HG03439 (cell line): Measurements from ENCODE around the gene HLF.
A peak's percentile ranks its signal among the peaks of the same experiment; 100 is the strongest.

Experiments used
- ATAC-seq: cut with Tn5 transposase; IDR thresholded peaks from one replicate; pipeline ENCODE4 v1.9.1; 2021; ENCODE audit warnings: mild to moderate bottlenecking, moderate library complexity; ENCODE audit not compliant: unreplicated experiment

HLF gene, protein sequence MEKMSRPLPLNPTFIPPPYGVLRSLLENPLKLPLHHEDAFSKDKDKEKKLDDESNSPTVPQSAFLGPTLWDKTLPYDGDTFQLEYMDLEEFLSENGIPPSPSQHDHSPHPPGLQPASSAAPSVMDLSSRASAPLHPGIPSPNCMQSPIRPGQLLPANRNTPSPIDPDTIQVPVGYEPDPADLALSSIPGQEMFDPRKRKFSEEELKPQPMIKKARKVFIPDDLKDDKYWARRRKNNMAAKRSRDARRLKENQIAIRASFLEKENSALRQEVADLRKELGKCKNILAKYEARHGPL

DNA sequence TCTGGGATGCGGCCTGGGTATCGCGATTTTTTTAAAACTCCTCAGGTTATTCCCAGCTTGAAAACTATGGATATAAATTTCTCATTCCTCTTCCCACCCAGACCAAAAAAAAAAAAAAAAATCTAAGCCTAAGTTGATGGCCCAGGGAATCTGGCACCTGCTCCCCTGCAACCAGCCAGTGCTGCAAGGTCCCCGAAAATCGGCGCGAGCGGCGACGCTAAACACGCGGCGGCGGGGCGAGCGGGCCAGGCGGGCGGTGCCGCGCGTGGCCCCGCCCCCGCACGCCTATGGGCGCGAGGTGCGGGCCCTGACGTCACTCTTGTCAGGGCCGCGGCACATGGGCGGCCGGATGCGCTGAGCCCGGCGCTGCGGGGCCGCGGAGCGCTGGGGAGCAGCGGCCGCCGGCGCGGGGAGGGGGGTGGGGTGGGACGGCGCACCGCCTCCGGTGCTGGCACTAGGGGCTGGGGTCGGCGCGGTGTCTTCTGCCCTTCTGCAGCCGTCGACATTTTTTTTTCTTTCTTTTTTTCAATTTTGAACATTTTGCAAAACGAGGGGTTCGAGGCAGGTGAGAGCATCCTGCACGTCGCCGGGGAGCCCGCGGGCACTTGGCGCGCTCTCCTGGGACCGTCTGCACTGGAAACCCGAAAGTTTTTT is at the start of gene HLF:
TSS of gene HLF (plus strand) at position 316 of the 654 bp plus-strand sequence. CDS start 525 bp downstream, outside the sequence.
- ATAC-seq, result peak; percentile 88

DNA sequence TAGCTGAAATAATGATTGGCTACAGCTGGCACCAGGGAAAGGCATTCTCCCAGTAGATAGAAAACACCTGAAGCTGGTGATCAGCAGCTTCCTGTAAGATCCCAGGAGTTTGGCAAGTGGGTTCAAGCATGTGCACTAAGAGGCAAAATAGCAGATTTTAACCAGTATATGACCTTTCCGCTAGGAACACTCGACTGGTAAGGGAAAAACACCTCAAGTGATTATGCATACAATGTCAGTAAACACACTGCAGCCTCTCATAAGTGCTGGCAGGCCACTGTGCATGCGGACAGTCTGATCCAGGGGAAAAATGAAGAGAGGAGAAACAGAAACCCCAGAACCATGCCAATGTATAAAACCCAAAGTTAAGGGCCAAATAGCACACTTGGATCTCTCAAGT is 49.0 kb upstream of the HLF start:
- ATAC-seq, result no peak

DNA sequence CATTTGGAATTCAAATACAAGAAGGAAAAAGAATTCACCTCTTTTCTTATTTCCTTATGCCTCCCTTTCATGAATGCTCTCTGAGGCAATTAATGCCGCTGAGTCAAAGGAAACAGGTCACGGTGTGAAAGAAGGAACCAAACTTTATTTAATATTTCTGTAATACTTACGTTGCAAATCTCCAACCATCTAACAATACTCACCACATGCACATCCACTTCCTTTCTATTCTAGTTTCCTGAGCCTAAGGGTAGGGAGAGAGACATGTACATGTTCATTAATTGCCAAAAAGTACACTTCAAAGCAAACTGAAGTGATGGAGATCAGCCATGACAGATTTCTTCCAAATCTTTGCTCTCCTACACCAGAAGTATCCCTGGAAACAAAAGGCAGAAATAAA is 47.9 kb upstream of the HLF start:
- no peak for ATAC-seq

DNA sequence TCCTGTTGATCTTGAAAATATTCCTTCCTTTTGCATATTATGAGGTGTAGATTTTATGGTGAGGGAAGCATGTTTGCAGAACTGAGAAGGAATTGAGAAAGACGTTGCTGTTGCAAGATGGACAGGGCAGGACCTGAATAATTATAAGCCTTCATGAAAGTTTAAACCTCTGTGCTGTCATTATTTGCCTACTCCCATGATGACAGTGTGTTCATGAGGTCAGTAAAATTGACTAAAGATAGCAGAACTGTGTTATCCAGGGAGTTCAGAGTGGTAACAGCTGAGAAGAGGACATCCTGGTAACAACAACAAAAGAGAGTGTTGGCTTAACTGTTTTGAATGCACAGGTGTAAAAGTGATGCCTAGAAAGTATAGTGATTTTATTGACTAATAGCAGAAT is 45.3 kb upstream of the HLF start:
- no peak for ATAC-seq

DNA sequence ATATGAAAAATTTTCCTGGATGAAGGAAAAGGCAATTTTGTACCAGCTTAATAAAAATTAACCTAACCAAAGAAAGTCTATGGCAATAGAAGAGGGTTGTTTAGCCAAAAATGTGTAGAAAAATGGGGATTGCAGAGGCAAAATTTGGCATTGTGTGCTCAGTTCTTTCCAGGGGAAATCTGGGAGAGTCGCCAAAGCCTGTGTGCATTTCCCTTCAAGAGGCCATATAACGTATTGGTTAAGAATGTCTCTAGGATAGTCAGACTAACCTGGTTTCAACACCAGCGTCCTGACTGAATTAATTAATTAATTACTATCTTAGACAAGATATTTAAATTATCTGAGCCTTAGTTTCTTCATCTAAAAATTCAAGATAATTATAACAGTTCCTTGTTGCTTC is 44.8 kb upstream of the HLF start:
- ATAC-seq, result no peak

DNA sequence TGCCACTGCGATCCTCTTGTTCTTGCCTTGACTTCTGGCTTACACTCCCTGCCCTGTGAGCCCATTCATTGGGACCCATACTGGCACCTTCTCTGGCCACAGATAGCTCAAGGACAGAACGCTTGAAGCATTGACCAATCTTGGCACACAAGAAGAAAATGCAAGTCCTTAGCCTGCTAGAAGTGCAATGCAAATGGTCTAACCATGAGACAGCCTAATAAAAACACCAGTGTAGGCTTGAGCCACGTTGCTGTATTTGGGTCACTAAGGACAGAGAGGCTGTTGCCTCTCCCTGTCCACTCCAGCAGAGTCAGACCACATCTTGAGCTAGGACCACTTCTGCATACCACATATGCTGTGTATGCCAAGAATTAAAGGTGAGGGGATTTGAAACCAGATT is 41.2 kb upstream of the HLF start:
- no peak for ATAC-seq

DNA sequence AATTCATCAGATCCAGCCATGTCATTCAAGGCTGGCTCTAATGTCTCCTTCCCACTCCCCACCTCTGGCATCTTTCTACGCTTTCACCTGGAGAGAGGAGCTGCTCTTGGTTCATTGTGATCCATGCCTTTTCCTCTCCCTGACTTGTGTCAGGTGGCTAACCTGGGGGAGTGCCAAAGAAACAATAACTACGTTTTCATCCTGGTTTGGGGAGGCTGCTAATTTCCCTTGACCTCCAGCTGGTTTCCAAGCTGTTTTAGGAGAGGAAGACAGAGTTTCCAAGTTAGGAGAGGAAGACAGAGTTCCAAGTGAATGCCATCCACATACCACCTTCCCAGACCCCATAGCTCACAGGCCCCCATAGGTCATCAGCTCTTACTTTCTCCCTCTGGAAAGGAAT is 40.0 kb upstream of the HLF start:
- no peak for ATAC-seq

DNA sequence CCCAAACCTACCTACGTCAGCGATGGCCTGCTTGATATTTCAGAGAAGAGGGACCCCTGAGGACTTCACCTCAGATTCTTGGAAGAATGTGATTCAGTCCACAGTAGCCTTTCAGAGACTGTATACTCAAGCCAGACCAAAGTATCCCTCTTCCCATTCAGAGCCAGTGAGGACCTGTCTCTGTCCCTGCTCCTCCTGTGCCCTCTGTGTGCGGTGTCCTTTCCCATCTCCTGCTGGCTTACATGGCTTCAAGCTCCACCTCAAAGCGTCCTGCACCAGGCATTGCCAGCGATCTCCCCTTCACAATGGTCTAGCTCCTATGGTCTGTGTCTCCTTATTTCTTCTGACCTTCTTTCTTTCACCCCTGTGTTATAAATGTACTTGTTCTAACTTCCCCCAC is 39.5 kb upstream of the HLF start:
- ATAC-seq, result no peak

DNA sequence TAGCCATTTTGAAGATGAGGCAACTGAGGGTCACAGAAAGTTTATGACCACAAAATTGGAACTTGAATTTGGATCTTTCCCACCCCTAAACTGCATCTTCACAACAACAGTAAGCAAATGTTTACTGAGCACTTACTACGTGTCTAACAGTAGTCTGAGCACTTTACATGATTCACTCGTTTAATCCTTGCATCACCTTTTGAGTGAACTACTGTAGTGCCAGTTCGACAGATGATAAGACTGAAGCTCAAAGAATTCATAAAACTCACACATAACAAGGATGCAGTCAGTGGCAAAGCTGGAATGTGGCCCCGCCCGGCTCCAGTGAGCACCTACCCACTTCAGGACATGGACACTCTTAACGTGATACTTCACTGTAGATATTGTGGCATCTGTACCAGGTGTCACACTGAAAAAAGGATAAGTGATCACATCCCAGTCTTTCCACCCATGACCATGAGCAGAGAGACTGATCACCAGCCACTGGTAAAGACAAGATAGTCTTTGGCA is 36.0 kb upstream of the HLF start:
- no peak for ATAC-seq

DNA sequence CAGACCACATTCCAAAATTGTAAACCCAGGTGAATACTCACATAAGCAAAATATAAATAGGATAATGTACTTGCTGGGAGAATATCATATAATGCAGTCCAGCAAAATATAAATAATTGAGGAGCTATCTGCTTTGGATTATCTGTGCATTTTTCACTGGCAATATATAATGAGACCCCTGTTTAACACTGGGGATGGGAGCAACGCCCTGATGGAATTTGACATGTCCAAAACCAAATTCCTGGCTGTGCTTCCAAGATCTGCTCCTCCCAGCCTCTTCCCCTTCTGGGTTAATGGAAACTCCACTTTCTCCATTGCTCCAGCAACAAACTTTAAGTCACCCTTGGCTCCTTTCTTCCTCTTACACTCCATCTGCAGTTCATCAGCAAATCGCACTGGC is 35.5 kb upstream of the HLF start:
- no peak for ATAC-seq

DNA sequence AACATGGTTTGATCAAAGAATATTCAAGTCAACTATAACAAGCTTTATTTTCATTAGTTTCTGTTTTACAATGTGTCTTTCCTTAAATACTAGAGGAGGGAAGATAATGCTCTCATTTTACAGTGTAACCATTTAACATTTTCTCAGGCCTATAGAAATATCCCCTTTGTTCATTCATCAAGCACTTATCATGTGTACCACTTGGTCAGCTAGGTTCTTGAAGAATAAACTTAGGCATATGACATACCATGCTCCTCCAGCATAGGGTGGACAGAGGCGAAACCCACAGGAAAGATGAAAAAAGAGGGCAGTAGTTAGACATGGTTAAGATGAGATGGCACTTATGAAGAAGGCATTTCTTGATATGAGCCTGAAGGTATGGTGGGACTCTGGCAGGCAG is 34.0 kb upstream of the HLF start:
- no peak for ATAC-seq

DNA sequence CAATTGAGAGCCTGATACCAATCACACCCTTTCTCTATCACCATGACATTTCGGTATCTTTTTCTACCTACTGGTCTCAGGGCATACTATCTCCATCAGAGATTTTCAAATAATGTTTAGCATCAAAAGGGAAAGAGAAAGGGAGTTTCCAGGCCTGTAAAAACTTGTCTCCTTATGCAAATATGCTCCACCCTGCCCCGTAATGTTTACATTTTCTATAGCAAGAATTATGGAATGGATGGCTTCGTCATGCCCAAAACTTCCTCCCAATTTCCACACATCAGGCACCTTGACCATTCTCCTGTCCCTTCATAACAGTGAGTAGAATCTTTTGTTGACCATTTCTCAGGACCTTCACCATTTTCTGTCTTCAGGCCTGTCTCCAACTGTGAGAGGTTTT is 30.9 kb upstream of the HLF start:
- no peak for ATAC-seq

DNA sequence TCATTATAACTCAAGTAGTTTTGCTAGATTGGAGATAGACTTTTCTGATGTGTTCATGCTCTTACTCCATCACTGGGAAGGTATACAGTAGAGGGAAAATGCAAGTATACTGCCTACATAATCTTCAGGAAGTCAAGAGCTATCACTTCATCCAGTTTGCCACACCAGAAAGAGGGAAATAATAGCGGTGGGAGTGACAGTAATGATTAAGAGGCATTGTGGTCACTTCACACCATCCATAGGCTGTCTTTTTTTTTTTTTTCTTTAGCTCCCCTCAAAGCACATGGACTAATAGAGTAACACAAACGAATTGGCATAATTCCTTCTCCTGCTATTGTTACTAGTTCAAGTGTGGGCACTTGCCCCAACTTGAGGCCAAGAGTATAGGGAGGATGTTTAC is 28.4 kb upstream of the HLF start:
- no peak for ATAC-seq

DNA sequence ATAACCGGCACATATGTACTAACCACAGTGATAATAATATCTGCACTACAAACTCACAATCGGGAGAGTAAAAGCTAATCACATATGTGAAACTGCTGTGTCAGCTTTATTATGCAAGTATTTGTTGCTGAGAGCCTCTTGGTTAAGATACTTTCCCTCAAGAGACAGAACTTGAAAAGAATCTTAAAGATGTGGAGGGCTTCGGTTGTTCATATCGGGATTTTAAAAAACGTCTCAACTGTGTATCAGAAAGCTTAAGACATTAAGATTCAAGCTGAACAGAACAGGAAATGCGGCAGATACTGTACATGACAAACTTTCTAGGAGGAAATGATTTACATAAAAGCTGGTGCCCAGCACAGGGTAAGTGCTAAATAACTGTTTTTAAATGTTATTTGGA is 27.5 kb upstream of the HLF start:
- no peak for ATAC-seq

DNA sequence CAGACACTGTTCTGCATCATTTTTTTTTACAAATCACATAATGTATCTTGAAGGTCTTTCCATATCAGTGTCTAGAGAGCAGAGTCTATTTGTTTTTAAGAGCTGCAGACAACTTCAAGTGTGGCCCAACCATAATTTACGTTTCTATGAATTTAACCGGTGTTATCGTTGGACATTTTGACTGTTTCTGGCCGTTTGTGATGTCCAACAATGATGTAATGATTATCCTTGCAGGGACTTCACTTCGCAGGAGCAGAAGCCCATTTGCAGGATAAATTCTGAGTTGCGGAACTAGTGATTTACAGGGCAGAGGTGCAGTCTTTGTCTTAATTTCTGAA is 26.9 kb upstream of the HLF start:
- ATAC-seq, result no peak

DNA sequence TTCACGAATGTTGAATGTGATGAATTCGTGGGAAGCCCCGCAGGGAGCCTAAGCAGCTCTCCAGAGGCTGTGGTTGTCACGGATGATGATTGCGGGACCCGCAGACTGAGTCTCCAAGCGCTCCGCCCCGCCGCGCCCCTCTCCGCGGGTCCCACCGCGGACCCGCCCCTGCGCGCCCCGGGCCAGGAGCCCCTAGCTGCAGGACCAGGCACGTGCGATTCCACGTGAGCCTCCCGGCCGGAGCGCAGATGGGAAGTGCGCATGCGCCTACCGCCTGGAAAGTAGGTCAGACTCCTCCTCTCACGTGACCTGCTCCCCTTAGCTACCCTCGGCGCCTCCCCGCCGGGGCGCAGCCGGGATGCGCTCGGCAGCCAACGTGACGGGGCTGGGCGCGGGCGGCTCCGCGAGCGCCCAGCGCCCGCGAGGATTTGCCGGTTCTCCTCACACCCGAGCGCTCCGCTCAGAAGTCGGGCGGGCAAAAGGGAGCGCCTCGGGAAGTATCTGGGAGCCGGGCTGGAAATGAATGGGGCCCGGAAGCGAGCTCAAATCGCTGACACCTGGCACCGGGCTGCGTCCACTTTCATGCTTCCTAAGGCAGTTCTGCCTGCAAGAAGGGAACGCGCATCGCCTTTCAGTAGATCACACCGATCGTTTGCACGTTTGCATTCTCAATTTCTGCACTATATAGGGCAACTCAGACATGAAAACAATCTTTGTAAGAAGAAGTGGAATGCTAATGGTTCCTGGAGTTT is 26.4 kb upstream of the HLF start:
- ATAC-seq, result peak; percentile 96

DNA sequence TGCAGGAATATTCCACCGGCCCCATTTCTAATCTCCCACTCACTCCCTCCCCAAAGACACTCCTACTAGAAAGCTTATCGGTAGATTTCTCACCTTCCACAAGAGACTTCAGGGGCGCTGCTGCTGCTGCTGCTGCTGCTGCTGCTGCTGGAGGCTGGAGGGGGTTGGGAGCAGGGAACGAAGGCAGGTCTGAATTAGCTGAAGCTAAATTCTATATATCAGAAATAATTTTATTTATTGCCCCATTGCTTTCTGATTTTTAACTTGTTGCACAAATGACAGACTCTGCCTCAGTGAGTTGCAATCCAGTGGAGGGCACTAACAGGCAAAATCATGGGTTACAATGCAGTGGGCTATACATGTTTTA is 25.8 kb upstream of the HLF start:
- ATAC-seq, result peak; percentile 8

DNA sequence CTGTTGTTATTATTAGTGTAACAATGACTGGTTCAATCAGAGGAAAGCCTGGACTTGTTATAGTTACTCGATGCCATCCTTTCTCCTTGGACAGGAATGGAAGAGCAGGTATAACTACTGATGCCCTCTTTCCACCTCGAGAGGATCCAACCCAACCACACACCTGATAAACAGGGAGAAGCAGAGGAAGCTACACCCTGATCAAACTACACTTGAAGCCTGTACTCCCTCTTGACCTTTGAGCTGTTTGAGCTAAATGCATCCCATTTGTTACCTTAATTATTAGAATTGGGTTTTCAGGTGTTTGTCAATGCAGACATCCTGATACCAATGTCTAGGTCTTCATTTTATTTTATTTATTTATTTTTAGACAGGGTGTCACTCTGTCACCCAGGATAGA is 23.7 kb upstream of the HLF start:
- no peak for ATAC-seq

DNA sequence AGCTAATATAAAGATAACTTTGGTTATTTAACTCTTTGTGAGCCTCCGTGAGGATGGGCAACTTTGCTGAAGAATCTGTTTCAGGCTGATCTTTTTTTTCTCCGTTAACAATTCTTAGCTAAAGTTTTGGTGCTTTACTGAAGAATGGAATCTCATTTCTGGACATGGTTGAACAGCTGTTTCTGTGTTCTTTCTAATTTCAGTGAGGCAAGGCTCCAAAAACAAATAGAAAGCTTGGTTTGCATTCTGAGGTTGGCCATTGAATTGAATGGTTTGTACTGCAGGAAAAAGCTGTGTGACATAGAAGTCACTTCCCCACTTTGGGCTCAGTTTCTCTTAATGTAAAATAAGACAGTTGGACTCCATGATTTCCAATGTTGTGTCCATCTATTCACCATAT is 22.3 kb upstream of the HLF start:
- ATAC-seq, result no peak

DNA sequence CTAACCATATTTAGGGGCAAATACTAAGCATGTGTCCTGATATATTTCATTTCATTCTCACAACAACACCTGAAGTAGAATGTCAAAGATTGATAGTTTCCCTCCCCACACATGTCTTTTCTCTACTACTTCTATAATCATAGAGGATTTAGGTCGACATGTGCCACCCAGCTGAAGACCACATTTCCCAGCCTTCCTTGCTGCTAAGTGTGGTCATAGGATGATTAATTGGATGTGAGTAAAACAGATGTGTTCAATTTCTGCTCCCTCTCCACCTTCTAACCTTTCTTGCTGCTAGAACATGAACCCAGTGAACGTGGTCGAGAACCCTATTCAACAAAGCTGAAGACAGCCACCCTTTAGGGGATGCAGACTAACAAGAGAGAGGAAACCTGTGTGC is 18.8 kb upstream of the HLF start:
- no peak for ATAC-seq

DNA sequence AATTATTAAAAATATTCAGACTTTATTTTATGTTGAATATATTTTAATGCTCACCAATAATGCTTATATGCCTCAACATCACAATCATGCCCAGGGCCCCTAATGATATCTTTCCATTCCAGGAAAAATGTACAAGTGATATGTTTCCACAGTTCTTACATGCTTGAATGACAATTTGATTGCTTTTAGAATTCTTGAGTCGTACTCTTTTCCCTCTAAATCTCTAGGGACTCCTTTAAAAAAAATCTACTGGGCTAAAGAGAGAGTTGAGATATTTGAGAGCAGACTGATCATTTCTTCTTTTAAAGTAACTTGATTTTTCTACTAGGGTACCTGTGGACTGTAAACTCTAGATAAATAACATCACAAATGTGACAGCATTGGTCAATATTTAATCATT is 18.2 kb upstream of the HLF start:
- no peak for ATAC-seq

DNA sequence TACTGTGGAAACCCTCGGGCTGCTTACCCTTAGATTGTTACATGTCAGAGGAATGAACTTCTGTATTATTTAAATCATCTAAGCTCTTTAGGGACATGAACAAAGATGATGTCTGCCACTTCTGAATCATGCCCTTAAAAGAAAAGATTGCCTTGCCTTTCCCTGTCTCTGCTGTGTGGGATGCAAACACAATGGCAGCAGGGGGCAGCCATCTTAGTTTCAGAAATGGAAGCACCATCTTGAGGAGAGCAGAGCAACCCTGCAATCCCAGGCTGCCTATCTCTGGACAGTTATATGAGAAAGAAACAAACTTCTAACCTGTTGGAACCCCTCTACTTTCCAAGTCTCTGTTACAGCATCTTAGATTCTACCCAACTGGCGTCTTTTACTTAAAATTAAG is 16.7 kb upstream of the HLF start:
- ATAC-seq, result no peak
